CD4-positive, alpha-beta T cell treated with Interleukin-4 for 1 hour (primary cell): ENCODE data around the gene ZDBF2.
"Not testable (repeated sequence)": the region's sequence is repeated elsewhere in the genome, so short reads cannot be mapped to it uniquely, and the experiment has no call there.

ENCODE experiments used
- DNase-seq, 2 donors: peaks; one replicate each; pipeline ENCODE4 v3.0.0-alpha.2; 2020 to 2022

Gene ZDBF2

DNA sequence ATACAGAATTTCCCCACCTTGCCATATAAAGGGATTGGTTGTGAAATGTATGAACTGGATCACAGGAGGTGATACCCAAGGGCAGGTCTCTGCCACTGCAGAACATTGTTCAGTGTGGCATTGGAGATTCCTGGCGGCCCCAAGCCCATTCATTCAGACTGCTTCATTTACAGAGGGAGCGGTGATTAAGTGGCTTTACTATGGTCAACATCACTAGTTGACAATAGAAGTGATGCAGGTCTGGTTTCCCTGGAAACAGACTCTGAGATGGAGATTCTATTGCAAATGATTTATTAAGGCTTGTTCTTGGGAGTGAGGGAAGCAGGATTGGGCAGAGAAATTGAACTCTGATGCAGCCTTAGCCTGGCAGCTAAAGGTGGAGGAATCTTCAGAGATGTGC lies 62.4 kb downstream of the ZDBF2 start:
- no peak for DNase-seq

DNA sequence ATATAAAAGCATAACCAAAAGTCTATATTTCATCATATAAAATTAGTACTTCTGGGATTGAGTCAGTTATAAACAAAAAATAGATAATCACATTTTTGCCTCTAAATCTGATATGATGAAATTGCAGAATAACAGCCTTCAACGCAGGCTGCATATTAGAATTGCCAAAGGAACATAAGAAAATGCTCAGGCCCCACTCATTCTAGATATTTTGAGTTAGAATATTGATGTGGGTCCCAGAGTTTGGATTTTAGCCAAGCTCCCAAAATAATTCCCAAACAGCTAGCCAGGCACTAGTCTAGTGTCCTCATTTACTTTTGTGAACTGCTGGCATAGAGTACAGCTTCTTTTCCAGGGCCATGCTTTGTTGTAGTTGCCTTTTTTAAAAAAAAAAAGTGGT lies 63.5 kb downstream of the ZDBF2 start:
- no peak for DNase-seq

DNA sequence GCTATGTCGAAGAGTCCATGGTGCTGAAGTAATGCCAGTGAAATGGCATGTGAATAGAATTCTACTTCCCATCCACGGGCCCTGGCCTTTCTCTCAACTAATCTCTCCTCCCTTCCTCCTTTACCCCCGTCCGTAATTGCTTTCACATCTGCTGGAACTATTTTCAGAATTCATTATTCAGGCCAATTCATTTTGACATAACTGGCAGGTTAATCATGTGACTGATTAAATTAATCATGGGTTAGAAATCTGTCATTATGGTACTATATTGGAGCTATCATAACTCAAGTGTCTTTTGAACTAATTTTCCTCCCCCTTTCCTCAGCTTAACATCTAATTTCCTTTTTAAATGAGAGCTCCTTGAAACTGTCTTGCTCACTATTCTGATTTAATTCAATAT lies 66.9 kb downstream of the ZDBF2 start:
- no peak for DNase-seq

DNA sequence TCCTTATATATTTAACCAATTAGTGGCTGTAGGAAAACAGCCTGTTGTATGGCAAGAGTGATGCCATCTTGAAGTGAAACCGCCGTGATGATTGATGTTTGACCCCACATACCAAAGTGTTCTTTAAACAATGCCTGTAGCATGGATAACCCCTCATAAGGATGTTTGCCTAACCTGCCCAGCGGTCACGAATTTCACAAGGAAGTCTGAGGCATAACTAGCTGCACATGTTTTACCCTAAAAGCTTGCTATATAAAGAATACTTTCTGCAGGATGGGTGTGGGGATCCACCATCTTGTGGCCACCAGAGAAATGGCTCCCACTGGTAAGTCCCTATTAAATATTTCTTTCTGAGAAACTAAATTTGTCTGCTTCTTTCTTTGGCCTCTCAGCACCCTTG lies 68.7 kb downstream of the ZDBF2 start:
- DNase-seq = no peak

DNA sequence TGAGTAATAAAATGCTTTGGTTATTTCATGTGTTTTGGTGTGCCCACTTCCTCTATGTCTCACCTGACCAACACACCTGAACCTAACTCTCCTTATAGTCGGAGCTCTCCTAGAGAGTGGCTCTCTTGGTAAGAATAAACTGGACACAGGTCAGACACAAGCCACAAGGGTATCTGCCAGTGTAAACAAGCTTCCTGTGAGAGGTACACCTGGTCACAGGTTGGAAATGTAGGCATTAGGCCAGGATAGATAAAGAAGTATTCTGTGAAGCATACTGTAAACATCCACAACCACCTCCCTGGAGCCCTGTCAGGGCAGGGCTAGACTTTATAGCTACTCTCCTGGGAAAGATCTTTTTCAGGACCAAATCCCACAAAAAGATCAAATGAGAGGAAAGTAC lies 69.4 kb downstream of the ZDBF2 start:
- no peak for DNase-seq

DNA sequence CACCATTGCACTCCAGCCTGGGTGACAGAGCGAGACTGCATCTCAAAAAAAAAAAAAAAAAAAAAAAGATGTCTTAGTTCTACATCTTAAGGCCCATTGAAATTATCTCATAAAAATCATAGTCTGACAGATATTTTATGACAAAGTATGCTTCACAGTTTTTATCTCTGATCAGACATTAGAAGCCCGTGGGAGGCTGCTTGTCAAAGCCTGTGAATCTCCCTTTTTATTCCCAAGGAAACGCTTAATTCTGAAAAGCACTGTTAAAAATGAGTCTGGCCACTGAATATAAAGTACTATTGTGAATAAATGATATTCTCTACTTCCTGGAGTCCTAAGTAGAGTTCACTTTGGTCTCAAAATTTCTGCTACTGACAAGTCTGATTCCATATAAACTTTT lies 71.1 kb downstream of the ZDBF2 start:
- no peak for DNase-seq

DNA sequence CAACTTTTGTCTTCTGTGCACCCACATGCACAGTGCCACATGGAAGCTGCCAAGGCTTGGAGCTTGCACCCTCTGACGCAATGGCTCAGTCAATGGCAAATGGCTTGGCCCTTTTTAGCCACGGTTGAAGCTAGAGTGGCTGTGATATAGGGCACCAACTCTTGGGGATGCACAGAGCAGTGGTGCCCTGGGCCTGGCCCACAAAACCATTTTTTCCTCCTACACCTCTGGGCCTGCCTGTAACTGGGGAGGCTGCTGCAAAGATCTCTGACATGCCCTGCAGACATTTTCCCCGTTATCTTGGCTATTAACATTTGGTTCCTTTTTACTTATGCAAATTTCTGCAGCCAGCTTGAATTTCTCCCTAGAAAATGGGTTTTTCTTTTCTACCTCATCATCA lies 74.9 kb downstream of the ZDBF2 start:
- no peak for DNase-seq

DNA sequence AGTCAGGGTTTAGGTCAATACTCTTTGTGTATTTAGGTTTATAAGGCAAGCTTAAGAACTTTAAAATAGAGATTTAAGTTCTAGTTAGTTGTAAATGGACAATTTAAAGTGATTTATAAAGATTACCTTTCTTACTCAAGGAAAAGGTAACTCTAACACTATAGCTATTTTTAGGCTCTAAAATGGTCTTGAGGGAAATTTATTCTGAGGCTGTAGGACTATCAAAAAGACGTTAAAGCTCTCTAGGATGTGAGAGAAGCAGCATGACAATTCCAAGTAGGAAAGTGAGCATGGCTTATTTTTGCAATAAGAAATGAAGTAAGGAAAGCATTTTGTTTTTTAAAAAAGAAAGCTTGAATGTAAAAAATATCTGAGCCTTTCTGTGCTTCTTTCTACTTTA lies 78.1 kb downstream of the ZDBF2 start:
- DNase-seq = no peak

DNA sequence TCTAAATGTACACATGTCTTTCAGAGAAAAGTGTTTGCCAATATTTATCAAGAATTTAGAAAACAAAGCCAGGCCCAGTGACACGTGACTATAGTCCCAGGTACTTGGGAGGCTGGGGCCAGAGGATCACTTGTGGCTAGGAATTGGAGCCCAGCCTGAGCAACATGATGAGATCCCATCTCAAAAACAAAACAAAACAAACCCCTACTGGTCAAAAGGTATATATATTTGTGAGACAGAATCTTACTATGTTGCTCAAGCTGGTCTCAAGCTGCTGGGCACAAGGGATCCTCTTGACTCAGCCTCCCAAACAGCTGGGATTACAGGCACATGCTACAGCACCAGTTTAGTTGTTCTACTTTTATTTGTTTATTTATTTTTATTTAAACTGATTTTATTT lies 79.2 kb downstream of the ZDBF2 start:
- no peak for DNase-seq

DNA sequence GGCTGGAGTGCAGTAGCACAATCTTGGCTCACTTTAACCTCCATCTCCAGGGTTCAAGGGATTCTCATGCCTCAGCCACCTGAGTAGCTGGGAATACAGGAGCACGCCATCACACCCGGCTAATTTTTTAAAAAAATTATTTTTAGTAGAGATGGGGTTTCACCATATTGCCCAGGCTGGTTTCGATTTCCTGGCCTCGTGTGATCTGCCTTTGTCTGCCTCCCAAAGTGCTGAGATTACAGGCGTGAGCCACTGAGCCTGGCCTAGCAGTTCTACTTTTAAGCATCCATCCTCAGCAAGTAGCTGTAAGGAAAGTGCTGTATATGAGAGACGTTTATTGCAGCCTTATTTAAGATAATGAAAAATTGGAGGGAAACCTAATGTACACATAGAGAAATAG lies 79.7 kb downstream of the ZDBF2 start:
- no peak for DNase-seq

DNA sequence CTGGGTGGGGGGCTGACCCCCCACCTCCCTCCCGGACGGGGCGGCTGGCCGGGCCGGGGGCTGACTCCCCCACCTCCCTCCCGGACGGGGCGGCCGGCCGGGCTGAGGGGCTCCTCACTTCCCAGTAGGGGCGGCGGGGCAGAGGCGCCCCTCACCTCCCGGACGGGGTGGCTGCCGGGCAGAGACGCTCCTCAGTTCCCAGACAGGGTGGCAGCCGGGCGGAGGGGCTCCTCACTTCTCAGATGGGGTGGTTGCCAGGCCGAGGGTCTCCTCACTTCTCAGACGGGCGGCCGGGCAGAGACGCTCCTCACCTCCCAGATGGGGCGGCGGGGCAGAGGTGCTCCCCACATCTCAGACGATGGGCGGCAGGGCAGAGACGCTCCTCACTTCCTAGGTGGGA lies 82.4 kb downstream of the ZDBF2 start:
- DNase-seq = not testable (repeated sequence)

DNA sequence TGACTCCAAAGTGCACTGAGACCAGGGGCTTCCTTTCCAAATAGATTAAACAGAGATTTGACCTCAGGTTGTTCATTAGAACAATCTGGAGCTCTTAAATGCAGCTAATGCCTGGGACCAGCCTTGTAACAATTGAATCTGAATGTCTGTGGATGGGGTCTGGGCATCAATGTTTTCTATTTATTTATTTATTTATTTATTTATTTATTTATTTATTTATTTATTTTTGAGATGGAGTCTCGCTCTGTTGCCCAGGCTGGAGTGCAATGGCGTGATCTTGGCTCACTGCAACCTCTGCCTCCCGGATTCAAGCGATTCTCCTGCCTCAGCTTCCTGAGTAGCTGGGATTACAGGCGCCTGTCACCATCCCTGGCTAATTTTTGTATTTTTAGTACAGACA lies 86.4 kb downstream of the ZDBF2 start:
- not testable (repeated sequence) for DNase-seq

DNA sequence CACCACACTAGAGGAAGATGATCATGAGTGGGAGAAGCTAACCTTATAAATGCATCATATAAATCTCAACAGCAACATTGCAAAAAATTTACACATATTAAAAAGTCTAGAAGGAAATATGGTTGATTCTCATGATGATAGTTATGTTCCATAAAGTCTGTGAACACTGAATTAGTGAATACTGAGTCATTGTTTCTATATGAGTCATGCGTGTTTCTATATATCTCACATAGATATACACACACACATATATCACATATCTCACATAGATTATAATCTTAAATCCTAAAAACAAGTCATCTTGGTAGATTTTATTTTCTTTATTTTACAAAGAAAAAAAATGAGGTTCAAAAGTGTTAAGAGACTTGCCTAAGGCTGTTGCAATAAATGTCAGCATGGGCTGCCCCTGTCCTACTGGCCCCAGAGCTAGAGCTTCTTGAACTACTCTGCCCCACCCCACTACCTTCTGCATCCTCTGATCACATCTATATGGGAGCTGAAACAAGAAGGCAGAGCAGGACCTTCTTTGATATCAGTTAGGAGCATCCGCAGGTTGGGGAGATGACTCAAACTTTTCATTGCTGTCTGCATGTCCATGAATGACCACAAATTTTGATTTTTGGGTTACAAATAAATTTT lies 87.1 kb downstream of the ZDBF2 start:
- DNase-seq = no peak
